Fibroblast of skin of left biceps (primary cell): Measurements from ENCODE around the gene METTL13.

ENCODE experiments used
- DNase-seq, 2 experiments: peaks; one replicate each; pipeline ENCODE4 v3.0.0-alpha.2; 2013; ENCODE audit warnings: low read depth in 2 of 2

Gene METTL13

GRCh38 chr1:171802207-171802606 is 20.7 kb downstream of the METTL13 start:
- DNase-seq: no peak

- DNase-seq: peak; percentile 64 to 69
These were observed 21.6 kb downstream of the METTL13 start for GRCh38 chr1:171803045-171803444.

- DNase-seq: no peak
These were observed 22.1 kb downstream of the METTL13 start for GRCh38 chr1:171803461-171804022.

GRCh38 chr1:171805395-171806115 is 24.1 kb downstream of the METTL13 start:
- DNase-seq: no peak

- no peak for DNase-seq
These were observed 26.1 kb downstream of the METTL13 start for GRCh38 chr1:171807556-171807955.

- DNase-seq: no peak
These were observed 28.4 kb downstream of the METTL13 start for GRCh38 chr1:171809834-171810233.

- no peak for DNase-seq
These were observed 30.2 kb downstream of the METTL13 start for GRCh38 chr1:171811672-171812071.

- DNase-seq: peak; percentile 51 to 53
These were observed 33.2 kb downstream of the METTL13 start for GRCh38 chr1:171814692-171815091.

GRCh38 chr1:171816300-171816901 is 34.9 kb downstream of the METTL13 start:
- DNase-seq: no peak

GRCh38 chr1:171817511-171818265 is 36.2 kb downstream of the METTL13 start:
- no peak for DNase-seq

- DNase-seq: no peak
These were observed 38.5 kb downstream of the METTL13 start for GRCh38 chr1:171819946-171820345.

GRCh38 chr1:171826973-171827372 is 45.5 kb downstream of the METTL13 start:
- no peak for DNase-seq

GRCh38 chr1:171828794-171829193 is 47.3 kb downstream of the METTL13 start:
- no peak for DNase-seq

- no peak for DNase-seq
These were observed 51.8 kb downstream of the METTL13 start for GRCh38 chr1:171833091-171833825.

- no peak for DNase-seq
These were observed 53.4 kb downstream of the METTL13 start for GRCh38 chr1:171834821-171835220.

GRCh38 chr1:171835891-171836290 is 54.4 kb downstream of the METTL13 start:
- no peak for DNase-seq

- DNase-seq: peak; percentile 28 to 49
These were observed 59.8 kb downstream of the METTL13 start, which contains the start of gene DNM3 for GRCh38 chr1:171841050-171841910. Gene DNM3 (plus strand): TSS chr1:171841498. CDS start chr1:171841657, 159 bp downstream.

- no peak for DNase-seq
These were observed 60.7 kb downstream of the METTL13 start for GRCh38 chr1:171841931-171842761.

GRCh38 chr1:171844381-171844780 is 62.9 kb downstream of the METTL13 start:
- DNase-seq: no peak

GRCh38 chr1:171845998-171846397 is 64.5 kb downstream of the METTL13 start:
- no peak for DNase-seq
